C4-2B (cell line): ENCODE results near the gene TTLL6.

Experiments
- H3K27ac ChIP-seq: fragments of 450-650 bp; 2 replicates; pipeline ENCODE4 v1.5.1; 2017
- ZFX ChIP-seq: fragments of 450-650 bp; IDR thresholded peaks from 2 replicates; pipeline ENCODE4 v1.6.1; 2017
- TF ChIP-seq, protein P1 (sequence below): fragments of 450-650 bp; conservative IDR thresholded peaks from 2 replicates; pipeline ENCODE4 v1.5.1; 2017; ENCODE audit warnings: mild to moderate bottlenecking

The TTLL6 gene

DNA sequence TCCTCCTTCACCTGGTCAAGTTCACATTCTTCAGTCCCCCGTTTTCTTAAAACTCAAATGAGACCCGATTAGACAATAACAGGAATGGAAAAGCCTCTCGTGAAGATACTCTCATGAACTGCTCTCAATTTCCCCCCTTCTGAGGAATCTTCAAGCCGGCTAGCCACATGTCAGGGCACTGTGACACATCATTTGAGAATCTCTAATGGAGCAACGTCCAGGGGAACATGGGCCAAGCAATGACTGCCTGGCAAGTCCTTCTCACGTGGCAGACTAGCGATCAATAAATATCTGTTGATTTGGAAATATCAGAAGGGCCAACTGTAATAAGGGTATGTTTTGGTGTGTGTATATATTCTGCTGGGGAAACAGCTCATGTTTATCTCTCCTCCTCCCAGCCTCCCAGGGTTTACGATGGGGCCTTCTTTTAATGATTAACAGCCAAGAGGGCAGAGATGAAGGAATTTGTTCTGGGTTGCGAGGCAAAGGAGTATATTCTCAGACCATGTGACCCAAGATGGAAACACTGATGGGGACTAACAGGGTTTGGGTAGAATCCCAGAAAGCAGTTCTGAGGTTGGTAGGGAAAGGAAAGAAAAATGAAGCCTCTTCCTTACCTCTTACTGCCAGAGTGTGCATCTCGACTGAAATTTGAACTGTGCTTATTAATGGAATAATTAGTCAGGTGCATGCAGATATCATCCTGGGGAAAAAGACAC, 21.4 kb downstream of the TTLL6 start:
- TF ChIP-seq, protein P1, sequence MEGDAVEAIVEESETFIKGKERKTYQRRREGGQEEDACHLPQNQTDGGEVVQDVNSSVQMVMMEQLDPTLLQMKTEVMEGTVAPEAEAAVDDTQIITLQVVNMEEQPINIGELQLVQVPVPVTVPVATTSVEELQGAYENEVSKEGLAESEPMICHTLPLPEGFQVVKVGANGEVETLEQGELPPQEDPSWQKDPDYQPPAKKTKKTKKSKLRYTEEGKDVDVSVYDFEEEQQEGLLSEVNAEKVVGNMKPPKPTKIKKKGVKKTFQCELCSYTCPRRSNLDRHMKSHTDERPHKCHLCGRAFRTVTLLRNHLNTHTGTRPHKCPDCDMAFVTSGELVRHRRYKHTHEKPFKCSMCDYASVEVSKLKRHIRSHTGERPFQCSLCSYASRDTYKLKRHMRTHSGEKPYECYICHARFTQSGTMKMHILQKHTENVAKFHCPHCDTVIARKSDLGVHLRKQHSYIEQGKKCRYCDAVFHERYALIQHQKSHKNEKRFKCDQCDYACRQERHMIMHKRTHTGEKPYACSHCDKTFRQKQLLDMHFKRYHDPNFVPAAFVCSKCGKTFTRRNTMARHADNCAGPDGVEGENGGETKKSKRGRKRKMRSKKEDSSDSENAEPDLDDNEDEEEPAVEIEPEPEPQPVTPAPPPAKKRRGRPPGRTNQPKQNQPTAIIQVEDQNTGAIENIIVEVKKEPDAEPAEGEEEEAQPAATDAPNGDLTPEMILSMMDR = no peak
- H3K27ac ChIP-seq = no peak overlapping the region

DNA sequence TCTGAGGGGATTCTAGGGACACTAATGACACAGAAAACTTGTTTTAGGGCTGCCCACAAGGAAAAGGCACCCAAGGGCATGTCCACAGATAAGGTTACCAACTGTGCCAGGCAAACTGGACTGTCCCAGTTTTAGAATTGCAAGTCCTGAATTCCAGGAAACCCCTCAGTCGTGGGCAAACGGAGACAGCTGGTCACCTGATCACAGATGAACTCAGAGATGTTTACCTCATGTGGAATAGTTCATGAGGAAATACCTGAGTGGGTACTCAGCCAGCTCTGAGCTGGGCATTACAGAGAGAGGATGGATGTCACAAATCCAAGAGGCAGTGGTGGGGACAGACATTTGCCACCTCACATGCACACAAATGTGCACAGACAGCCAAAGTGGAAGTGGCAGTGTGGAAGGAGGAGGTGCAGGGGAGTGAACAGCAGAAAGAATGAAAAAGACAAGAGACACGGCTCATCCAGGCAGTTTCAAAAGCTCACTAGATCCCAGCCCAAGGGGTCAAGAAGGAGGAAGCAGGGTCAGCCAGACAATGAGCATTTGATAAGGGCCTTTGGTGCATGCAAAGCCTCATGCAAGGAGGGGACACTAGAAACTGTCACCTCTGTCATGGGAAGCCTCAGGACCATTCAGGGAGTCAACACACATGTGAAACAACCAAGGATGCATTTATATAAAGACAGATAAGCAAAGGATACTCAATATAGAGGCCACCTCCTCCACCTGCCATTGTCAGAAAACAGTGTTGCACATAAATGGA, 24.8 kb downstream of the TTLL6 start:
- H3K27ac ChIP-seq = peak overlapping the region; percentile 56
- TF ChIP-seq, protein P1 = no peak
- TF ChIP-seq ZFX = no peak

DNA sequence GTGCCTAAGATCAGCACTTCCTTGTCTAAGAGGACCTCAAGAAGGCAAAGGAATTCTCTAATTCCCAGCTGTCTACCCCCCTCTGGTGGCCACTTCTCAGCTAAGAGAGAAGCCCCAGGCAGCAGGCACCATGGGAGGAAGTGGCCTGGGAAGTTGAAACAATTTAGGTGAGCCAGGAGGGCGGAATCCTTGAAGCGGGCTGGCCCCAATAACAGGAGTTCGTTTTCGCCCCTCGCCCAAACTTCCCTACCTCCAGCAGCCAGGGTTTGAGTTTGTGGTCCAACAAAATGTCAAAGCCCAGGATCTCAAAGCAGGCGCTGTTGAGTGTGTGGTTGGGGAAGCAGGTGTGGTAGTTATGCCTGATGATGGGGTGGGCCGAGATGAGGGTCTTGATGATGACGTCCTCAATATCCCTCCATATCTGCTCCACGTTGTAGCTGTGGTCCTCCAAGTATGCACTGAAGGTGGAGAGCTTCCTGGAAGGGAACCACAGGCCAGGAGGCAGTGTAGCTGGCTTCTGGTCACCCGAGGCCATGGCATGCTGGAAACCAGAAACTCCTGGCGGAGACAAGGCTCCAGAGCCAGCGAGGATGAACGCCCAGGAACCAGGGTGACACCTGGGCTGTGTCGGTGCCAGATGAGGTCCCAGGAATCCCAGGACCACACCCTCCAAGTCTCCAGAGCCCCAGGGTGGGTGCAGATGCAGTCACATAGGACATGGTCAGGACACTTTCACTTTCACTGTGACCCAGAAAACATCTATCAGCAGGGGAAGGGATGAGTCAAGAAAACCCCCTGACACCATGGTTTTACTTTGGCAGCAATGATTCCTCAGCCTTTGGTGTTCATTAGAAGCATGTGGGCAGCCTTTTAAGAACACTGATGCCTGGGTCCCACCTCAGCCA, 25.6 kb downstream of the TTLL6 start:
- peak overlapping the region; percentile 56 for H3K27ac ChIP-seq
- TF ChIP-seq, protein P1 = peak; percentile 91
- no peak for TF ChIP-seq ZFX

DNA sequence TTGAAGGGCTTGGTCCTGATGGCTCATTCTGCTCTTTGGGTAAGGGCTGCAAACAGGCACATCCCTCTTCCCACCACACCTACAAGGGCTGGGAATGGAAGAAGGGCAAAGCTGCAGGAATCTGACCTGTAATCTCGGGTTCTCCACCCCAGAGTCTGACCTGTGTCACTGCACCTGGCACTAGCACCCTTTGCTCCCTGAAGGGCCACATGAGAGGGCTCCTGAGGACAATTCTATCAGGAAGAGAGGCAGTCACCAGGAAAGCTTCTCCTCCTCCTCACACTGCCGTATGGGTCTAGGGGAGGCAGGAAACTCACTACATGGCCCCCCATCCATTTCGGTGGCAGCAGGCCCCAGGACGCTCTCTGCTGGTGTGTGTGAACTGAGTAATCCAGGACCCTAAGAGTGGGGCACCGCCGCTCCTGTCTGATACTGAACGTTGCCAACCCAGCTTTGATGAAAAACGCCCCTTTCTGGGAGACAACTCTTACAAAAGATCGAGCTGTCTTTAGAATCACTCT, 26.4 kb downstream of the TTLL6 start:
- peak overlapping the region; percentile 56 for H3K27ac ChIP-seq

DNA sequence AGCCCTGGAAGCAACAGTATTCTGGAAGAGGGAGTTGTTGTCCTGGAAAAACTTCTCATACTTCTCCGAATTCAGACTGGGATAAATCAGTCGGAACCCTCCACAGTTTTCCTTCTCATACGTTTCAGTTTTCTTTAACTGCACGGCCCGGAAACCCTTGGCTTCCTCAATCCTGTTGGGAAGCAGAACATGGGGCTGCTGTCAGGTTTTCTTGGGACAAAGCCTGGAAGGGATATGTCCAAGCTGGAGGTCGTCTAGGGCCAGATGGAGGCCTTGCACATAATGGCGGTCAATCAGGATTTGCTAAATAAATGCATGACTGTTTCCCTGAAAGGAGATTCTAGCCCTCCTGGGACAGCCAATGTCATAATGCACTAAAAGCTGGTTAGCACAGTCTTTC, 29.2 kb downstream of the TTLL6 start:
- TF ChIP-seq, protein P1 = no peak
- no peak for TF ChIP-seq ZFX
- no peak overlapping the region for H3K27ac ChIP-seq

More for the DNA sequence above, 26.4 kb downstream of the TTLL6 start:
- TF ChIP-seq, protein P1 = no peak
- no peak for TF ChIP-seq ZFX

DNA sequence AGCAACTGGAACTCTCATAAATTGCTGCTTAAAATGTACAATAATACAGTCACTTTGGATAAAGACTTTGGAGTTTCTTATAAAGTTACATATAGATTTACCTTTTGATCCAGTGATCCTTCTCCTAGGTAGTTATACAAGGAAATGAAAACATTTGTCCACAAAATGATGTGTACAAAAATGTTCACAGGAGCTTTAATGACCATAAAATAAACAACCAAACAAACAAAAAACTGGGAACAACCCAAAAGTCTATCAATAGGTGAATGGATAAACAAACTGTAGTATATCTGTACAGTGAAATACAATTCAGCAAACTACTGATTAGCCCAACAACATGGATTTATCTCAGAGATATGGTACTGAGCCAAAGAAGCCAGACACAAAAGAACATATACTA, 37.6 kb downstream of the TTLL6 start:
- peak overlapping the region; percentile 94; the same call in 1 of the 2 replicates for H3K27ac ChIP-seq
- TF ChIP-seq, protein P1 = no peak
- no peak for TF ChIP-seq ZFX
